CD4-positive, alpha-beta memory T cell (primary cell): Measurements from ENCODE around the gene RBM46. TPM values are rescaled to one million over a fixed set of nuclear protein-coding genes. Genes with fewer than 3 reads are reported as not detected.

Source experiments
- CTCF ChIA-PET: fragments of 350-600 bp; sonication (Branson Sonifier 250); formaldehyde crosslinking; loops from one replicate; lab custom pipeline; 2021; ENCODE audit warnings: inconsistent platforms; ENCODE audit not compliant: partially characterized antibody; lab: Charles Lee
- POLR2A ChIA-PET: fragments of 350-600 bp; sonication (Branson Sonifier 250); formaldehyde crosslinking; loops from one replicate; lab custom pipeline; 2021; ENCODE audit not compliant: partially characterized antibody; lab: Charles Lee
- DNase-seq, 5 donors: peaks; one replicate each; pipeline versions ENCODE4 v3.0.0 to v3.0.0-alpha.2; 2020 to 2022; ENCODE audit warnings: mixed read lengths in 1 of 5
- H3K27ac ChIP-seq: one replicate; pipeline ENCODE4 v1.7.0; 2013; ENCODE audit warnings: low read depth, low read length
- H3K27me3 ChIP-seq: 2 replicates; pipeline ENCODE4 v1.7.0; 2013; ENCODE audit warnings: mild to moderate bottlenecking, low read length, moderate library complexity; ENCODE audit not compliant: insufficient read depth
- H3K36me3 ChIP-seq: 2 replicates; pipeline ENCODE4 v1.7.0; 2013; ENCODE audit warnings: mild to moderate bottlenecking, low read length, moderate library complexity; ENCODE audit not compliant: insufficient read depth
- H3K4me1 ChIP-seq: 2 replicates; pipeline ENCODE4 v1.7.0; 2013; ENCODE audit warnings: mild to moderate bottlenecking, low read length, moderate library complexity; ENCODE audit not compliant: insufficient read depth
- H3K4me3 ChIP-seq, 2 donors: one replicate each; pipeline ENCODE4 v1.7.0; 2013; ENCODE audit warnings: low read length in 2 of 2, mild to moderate bottlenecking in 1 of 2
- H3K9me3 ChIP-seq, 2 donors: one replicate each; pipeline ENCODE4 v1.7.0; 2013; ENCODE audit warnings: low read length in 2 of 2, control low read depth in 1 of 2; ENCODE audit not compliant: control insufficient read depth in 1 of 2
- H3K27ac Mint-ChIP-seq, 7 donors: one replicate each; pipeline ENCODE4 v1.8.0; 2020 to 2021; ENCODE audit warnings: mixed read lengths in 7 of 7, mild to moderate bottlenecking in 6 of 7, inconsistent platforms in 3 of 7, moderate library complexity in 3 of 7
- H3K27me3 Mint-ChIP-seq, 2 donors: one replicate each; pipeline ENCODE4 v1.8.0; 2020 to 2021; ENCODE audit warnings: mixed read lengths in 2 of 2
- H3K36me3 Mint-ChIP-seq, 2 donors: one replicate each; pipeline ENCODE4 v1.8.0; 2020 to 2021; ENCODE audit warnings: mixed read lengths in 2 of 2, inconsistent platforms in 1 of 2, mild to moderate bottlenecking in 1 of 2
- H3K4me1 Mint-ChIP-seq, 4 donors: one replicate each; pipeline ENCODE4 v1.8.0; 2020 to 2021; ENCODE audit warnings: mixed read lengths in 4 of 4, mild to moderate bottlenecking in 1 of 4
- H3K4me3 Mint-ChIP-seq, 8 donors: one replicate each; pipeline ENCODE4 v1.8.0; 2020 to 2021; ENCODE audit warnings: mixed read lengths in 8 of 8, mild to moderate bottlenecking in 7 of 8, moderate library complexity in 6 of 8, inconsistent platforms in 3 of 8
- H3K9me3 Mint-ChIP-seq, 8 donors: one replicate each; pipeline ENCODE4 v1.8.0; 2020 to 2021; ENCODE audit warnings: mixed read lengths in 8 of 8, mild to moderate bottlenecking in 5 of 8, inconsistent platforms in 3 of 8, moderate library complexity in 1 of 8
- intact Hi-C: fragments of 100-400 bp; cut with micrococcal nuclease; formaldehyde crosslinking; loops from one replicate; pipeline ENCODE4 v1.15.1; 2023
- polyA plus RNA-seq, 2 donors: library from polyadenylated mRNA; unstranded; fragments of 300-500 nt; fragmentation: Illumina TruSeq; gene quantifications; one replicate each; pipeline ENCODE4 v1.2.3, GENCODE V29; 2021
- total RNA-seq, 2 experiments: library from RNA; stranded (reverse); gene quantifications; one replicate each; pipeline ENCODE4 v1.2.3, GENCODE V29; 2021

The RBM46 gene
- total and polyA plus RNA-seq, 4 experiments from 2014 or later: not detected

DNA sequence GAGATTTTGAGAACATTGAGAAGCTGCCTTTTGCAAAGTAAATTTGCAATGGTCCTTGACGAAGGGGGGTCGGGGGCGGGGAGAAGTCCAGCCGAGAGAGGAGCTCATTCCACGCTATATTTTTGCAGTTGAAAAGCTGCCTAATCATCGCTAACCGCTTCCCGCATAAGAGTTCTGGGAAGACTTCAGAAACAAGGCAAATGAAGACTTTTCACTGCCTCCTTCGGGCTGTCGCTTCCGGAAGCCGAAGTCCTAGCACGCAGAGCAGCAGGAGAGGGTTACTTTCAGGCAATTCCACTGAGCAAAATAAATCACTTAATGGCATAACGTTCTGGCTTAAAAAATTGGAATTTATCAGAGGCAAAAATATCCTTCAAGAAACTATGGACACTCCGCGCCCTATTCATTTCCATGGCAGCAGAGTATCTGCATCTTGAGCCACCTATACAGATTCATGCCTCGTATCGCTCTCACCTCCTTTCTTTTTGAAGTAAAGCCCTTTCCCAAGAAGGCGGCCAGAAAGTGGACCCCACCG is 39.9 kb upstream of the RBM46 start:
- CTCF ChIA-PET: no interaction called here
- H3K27ac Mint-ChIP-seq: no peak overlapping the region
- peaks cover 6 to 34% (median 12%) of the 10 kb centered on the region in 4 donors for H3K4me1 Mint-ChIP-seq
- Histone ChIP-seq H3K9me3 (no peaks in the 10 kb centered on the region), H3K36me3 (no peaks in the 10 kb centered on the region), H3K27me3 (peaks cover 13% of the 10 kb centered on the region), H3K27ac (no peak overlapping the region), H3K4me3 (no peak overlapping the region), H3K4me1 (peaks cover 18% of the 10 kb centered on the region)
- intact Hi-C loops: no loop called here
- no peaks in the 10 kb centered on the region for H3K36me3 Mint-ChIP-seq
- H3K27me3 Mint-ChIP-seq: peaks cover 29 to 37% of the 10 kb centered on the region in 2 donors
- DNase-seq: no peak
- H3K9me3 Mint-ChIP-seq: peaks cover 0 to 3% (median 0%) of the 10 kb centered on the region in 8 donors
- POLR2A ChIA-PET: no interaction called here
- H3K4me3 Mint-ChIP-seq: peak overlapping the region in 4 of 8 donors; percentile 10 to 52 (median 37)

DNA sequence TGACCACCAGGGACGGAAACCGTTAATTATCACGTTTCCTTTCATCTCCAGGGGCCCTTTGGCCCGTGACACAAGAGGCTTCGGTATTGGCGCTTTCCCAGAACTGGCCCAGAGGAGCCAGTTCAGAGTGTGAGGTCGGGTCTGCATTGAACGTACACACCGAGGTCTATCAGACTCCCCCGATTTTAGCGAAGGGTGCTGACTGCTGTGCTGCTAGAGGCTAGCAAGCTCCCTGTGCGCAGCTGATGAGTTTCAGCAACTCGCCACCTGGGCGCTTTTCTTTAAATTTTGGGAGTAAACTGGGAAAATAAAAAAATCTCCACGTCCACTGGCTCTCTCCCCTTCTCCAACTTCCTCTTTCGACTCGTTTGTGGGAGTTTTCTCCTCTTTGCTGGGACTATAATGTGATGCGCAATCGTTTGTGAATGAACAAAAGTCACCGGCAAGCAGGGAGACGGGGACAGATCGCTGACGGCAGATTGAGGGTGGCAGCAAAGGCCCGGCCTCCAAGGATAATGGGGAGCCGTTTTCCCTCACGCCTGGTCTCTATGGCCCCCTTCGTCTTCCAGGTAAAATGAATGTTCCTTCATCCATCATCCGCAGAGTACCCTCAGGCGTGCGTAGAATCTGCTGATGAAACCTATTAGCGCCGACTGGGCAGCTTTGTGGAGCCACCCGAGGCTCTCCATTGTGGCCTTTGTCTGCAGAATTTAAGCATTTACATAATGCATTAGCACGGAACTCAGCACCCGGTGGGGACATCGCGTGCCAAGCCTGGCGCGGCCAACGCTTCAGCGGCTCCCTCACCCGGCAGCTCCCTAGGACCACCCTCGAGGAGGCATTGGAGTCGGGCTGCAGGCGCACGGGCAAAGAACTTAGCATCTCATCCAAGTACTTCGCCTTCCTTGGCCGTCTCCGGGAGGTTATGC is 38.9 kb upstream of the RBM46 start:
- intact Hi-C loops: no loop called here
- Histone ChIP-seq H3K4me3 (no peak overlapping the region), H3K36me3 (no peaks in the 10 kb centered on the region), H3K27ac (no peak overlapping the region), H3K27me3 (peaks cover 13% of the 10 kb centered on the region), H3K9me3 (no peaks in the 10 kb centered on the region), H3K4me1 (peaks cover 18% of the 10 kb centered on the region)
- no peak for DNase-seq
- peak overlapping the region; percentile 25 to 91 (median 48) for H3K4me3 Mint-ChIP-seq
- no peaks in the 10 kb centered on the region for H3K36me3 Mint-ChIP-seq
- peaks cover 0 to 3% (median 0%) of the 10 kb centered on the region in 8 donors for H3K9me3 Mint-ChIP-seq
- ChIA-PET CTCF (no interaction called here), POLR2A (no interaction called here)
- H3K4me1 Mint-ChIP-seq: peaks cover 6 to 34% (median 12%) of the 10 kb centered on the region in 4 donors
- no peak overlapping the region for H3K27ac Mint-ChIP-seq
- peaks cover 31 to 44% of the 10 kb centered on the region in 2 donors for H3K27me3 Mint-ChIP-seq

DNA sequence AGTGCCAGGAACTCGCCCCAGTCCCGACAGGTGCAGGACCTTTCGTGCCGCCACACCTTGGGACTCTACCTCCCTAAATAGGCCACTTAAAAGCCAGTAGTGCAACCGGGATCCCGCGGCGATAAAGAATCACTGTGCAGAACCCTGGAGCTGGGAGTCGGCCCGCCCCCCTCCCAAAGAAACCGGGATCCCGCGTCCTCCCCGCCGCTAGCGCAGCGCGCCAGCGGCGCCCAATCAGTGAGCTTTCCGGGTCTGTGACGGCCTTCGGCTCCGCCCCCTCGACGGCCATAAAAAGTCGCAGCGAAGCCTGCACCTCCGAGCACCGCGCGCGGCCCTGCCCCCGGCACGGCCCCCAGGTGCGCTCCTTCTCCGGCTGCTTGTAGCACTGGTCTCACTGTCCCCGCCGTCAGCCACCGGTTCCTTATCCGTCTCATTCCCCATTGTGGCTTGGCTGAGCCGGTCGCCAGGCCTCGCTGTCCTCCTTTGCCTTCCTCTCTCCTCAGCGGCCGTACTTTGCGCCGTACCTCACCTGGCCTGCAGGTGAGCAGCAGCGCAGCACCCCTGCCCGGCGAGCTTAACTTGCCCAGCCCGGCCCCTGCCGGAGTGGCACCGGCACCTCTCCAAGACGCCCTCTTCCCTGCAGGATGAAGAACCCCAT is 37.3 kb upstream of the RBM46 start, which contains the start of gene LRAT:
TSS of gene LRAT (plus strand) at position 318 of the 658 bp plus-strand sequence. CDS start at position 645, 327 bp downstream.
- intact Hi-C loops: no loop called here
- Histone ChIP-seq H3K4me3 (peak within 1 kb of the TSS; percentile 26 to 54), H3K27ac (no peak within 1 kb of the TSS), H3K27me3 (peaks cover 13% of the 10 kb centered on the region), H3K9me3 (no peaks in the 10 kb centered on the region), H3K36me3 (no peaks in the 10 kb centered on the region), H3K4me1 (peaks cover 18% of the 10 kb centered on the region)
- H3K4me3 Mint-ChIP-seq: peak within 1 kb of the TSS; percentile 79 to 91 (median 86)
- H3K9me3 Mint-ChIP-seq: peaks cover 0 to 3% (median 0%) of the 10 kb centered on the region in 8 donors
- H3K27me3 Mint-ChIP-seq: peaks cover 37 to 46% of the 10 kb centered on the region in 2 donors
- POLR2A ChIA-PET: no interaction called here
- peak within 1 kb of the TSS in 2 of 7 donors; percentile 12 to 63 for H3K27ac Mint-ChIP-seq
- peaks cover 6 to 34% (median 12%) of the 10 kb centered on the region in 4 donors for H3K4me1 Mint-ChIP-seq
- H3K36me3 Mint-ChIP-seq: no peaks in the 10 kb centered on the region
- peak in 4 of 5 donors; percentile 9 to 18 (median 14) for DNase-seq
- CTCF ChIA-PET: interaction anchor here (0.7 kb wide), 1 partner anchor 9 kb away, joined by 3 read pairs; no protein-coding TSS in a partner anchor

DNA sequence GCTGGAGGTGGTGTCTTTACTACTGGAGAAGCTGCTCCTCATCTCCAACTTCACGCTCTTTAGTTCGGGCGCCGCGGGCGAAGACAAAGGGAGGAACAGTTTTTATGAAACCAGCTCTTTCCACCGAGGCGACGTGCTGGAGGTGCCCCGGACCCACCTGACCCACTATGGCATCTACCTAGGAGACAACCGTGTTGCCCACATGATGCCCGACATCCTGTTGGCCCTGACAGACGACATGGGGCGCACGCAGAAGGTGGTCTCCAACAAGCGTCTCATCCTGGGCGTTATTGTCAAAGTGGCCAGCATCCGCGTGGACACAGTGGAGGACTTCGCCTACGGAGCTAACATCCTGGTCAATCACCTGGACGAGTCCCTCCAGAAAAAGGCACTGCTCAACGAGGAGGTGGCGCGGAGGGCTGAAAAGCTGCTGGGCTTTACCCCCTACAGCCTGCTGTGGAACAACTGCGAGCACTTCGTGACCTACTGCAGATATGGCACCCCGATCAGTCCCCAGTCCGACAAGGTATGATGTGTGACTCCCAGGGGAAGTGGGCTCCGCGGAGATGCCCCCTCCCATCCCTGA is 36.6 kb upstream of the RBM46 start:
- POLR2A ChIA-PET: no interaction called here
- no peak for DNase-seq
- H3K4me3 Mint-ChIP-seq: peak overlapping the region; percentile 79 to 91 (median 86)
- H3K36me3 Mint-ChIP-seq: no peaks in the 10 kb centered on the region
- Histone ChIP-seq H3K4me3 (peak overlapping the region in 1 of 2 donors; percentile 26), H3K36me3 (no peaks in the 10 kb centered on the region), H3K27ac (no peak overlapping the region), H3K4me1 (peaks cover 18% of the 10 kb centered on the region), H3K9me3 (no peaks in the 10 kb centered on the region), H3K27me3 (peaks cover 13% of the 10 kb centered on the region)
- peak overlapping the region in 2 of 7 donors; percentile 12 to 63 for H3K27ac Mint-ChIP-seq
- H3K4me1 Mint-ChIP-seq: peaks cover 6 to 34% (median 12%) of the 10 kb centered on the region in 4 donors
- H3K9me3 Mint-ChIP-seq: peaks cover 0 to 3% (median 0%) of the 10 kb centered on the region in 8 donors
- CTCF ChIA-PET: interaction anchor here (0.7 kb wide), 1 partner anchor 9 kb away, joined by 3 read pairs; no protein-coding TSS in a partner anchor
- intact Hi-C loops: no loop called here
- peaks cover 37 to 49% of the 10 kb centered on the region in 2 donors for H3K27me3 Mint-ChIP-seq

DNA sequence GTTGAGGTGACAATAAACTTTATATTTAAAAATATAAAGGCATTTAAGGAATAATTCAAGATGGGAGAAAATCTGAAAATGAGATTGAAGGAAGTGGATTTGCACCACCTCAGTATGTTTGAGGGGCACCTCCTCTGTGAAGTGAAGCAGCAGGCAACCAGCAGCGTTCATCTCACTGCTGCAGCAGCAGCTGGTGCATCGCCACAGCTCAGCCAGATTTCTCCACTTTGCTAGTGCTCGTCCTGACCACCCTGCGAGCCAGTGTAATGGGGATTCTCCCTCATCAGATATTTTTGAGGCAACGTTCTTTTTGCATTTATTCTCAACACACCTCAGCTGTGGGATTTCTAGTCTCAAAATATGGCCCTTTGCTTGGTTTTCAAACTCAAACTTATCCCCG is 23.4 kb upstream of the RBM46 start:
- Histone ChIP-seq H3K4me3 (no peak overlapping the region), H3K4me1 (no peaks in the 10 kb centered on the region), H3K9me3 (no peaks in the 10 kb centered on the region), H3K36me3 (no peaks in the 10 kb centered on the region), H3K27ac (no peak overlapping the region), H3K27me3 (no peaks in the 10 kb centered on the region)
- no peak overlapping the region for H3K4me3 Mint-ChIP-seq
- no peak for DNase-seq
- no peaks in the 10 kb centered on the region for H3K36me3 Mint-ChIP-seq
- H3K27me3 Mint-ChIP-seq: peaks cover 0 to 2% of the 10 kb centered on the region in 2 donors
- no peak overlapping the region for H3K27ac Mint-ChIP-seq
- intact Hi-C loops: no loop called here
- CTCF ChIA-PET: no interaction called here
- POLR2A ChIA-PET: no interaction called here
- H3K4me1 Mint-ChIP-seq: no peaks in the 10 kb centered on the region
- peaks cover 0 to 2% (median 0%) of the 10 kb centered on the region in 8 donors for H3K9me3 Mint-ChIP-seq

DNA sequence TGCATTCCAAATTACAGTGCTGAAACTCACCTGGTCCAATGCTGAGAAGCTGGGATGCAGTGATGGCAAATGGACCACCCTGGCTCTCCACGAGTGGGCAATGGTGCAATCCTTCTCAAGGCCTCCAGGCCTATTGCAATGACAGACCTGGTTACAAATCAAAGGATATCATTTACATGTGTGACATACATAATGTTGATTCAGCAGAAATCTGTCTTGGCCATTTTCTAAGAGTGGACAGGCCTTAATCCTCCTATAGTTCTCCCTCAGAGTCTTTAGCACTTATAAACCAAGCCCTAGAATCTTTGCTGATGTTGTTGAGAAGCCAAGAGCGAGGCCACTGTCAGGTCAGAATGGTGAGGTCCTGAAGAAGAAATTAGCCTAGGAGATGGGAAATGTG is 20.2 kb upstream of the RBM46 start:
- Mint-ChIP-seq H3K4me1 (no peaks in the 10 kb centered on the region), H3K27me3 (peaks cover 0 to 2% of the 10 kb centered on the region in 2 donors), H3K9me3 (peaks cover 0 to 2% (median 0%) of the 10 kb centered on the region in 8 donors), H3K27ac (no peak overlapping the region), H3K36me3 (no peaks in the 10 kb centered on the region), H3K4me3 (no peak overlapping the region)
- Histone ChIP-seq H3K36me3 (no peaks in the 10 kb centered on the region), H3K27me3 (no peaks in the 10 kb centered on the region), H3K4me1 (no peaks in the 10 kb centered on the region), H3K9me3 (no peaks in the 10 kb centered on the region), H3K27ac (no peak overlapping the region), H3K4me3 (no peak overlapping the region)
- POLR2A ChIA-PET: no interaction called here
- intact Hi-C loops: no loop called here
- DNase-seq: no peak
- CTCF ChIA-PET: no interaction called here
